H1 (cell line): ENCODE data around the gene CUL4A. TPM values are rescaled to one million over a fixed set of nuclear protein-coding genes. Genes with fewer than 3 reads are reported as not detected.

Experiments used
- KDM5A ChIP-seq: fragments of 200-600 bp; IDR thresholded peaks from 2 replicates; pipeline ENCODE4 v1.7.1; 2012; ENCODE audit warnings: mild to moderate bottlenecking, low read length, inconsistent platforms, mixed read lengths
- RFX5 ChIP-seq: IDR thresholded peaks from 2 replicates; pipeline ENCODE4 v1.6.1; 2011; ENCODE audit warnings: low read depth, low read length, improper control_type of control experiment, borderline replicate concordance
- RNF2 ChIP-seq: fragments of 200-900, 300-1000 bp; sonication (generic); IDR thresholded peaks from 2 replicates; pipeline ENCODE4 v1.7.1; 2016; ENCODE audit warnings: borderline replicate concordance, low read depth, mild to moderate bottlenecking, antibody characterized with exemption, low read length; ENCODE audit not compliant: poor library complexity, severe bottlenecking; ENCODE audit errors: missing control alignments
- polyA plus RNA-seq, 7 experiments: library from polyadenylated mRNA; depleted of rRNA in 3 of 7; stranded (reverse) in 5 of 7; unstranded in 2 of 7; fragments of >200 nt in 5 of 7; fragments of 200-250 nt in 2 of 7; gene quantifications; 1 replicate in 5 of 7; 2 replicates in 1 of 7; 4 replicates in 1 of 7; pipeline versions ENCODE4 v1.2.1 to v1.2.3, GENCODE V29; 2011 to 2013; ENCODE audit warnings: missing spikeins in 2 of 7, mixed read lengths in 2 of 7
- total RNA-seq: library from RNA; stranded (reverse); fragmentation: NEBNext Ultra II Directional; extraction: Animal tissue kit (Norgen Biotek cat#: 25700); gene quantifications from 2 replicates; pipeline ENCODE4 v1.2.1, GENCODE V29; 2021
- TF ChIP-seq, protein P1 (sequence below): fragments of 300-600 bp; sonication (generic); IDR thresholded peaks from 2 replicates; pipeline ENCODE4 v1.7.1; 2012; ENCODE audit warnings: low read length, moderate library complexity, mild to moderate bottlenecking, inconsistent platforms; ENCODE audit not compliant: insufficient replicate concordance
- TF ChIP-seq, protein P2 (sequence below): IDR thresholded peaks from 2 replicates; pipeline ENCODE4 v1.6.1; 2012; ENCODE audit warnings: inconsistent platforms

Gene CUL4A
- total and polyA plus RNA-seq, 2 of the 8 experiments (the other 6 are each of a cell fraction or from before 2014, with no cell fraction given), result 54.7 to 101 TPM

DNA sequence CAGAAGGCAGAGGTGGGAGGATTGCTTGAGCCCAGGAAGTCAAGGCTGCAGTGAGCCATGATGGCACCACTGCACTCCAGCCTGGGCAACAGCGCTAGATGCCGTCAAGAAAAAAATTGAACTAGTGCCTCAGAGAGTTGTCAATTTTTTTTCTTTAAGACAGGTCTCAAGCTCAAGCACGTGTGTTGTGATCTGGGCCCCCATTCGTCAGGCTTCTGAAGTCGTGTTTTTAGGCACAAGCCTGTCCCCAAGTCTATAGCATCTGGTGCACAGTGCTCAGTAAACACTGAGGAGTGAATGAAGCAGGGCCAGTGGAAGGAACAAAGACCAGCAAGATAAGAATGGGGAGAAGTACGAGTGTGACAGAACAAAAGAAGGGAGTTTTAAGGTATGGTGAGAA, 63.9 kb downstream of the CUL4A start (continued):
- TF ChIP-seq, protein P1, sequence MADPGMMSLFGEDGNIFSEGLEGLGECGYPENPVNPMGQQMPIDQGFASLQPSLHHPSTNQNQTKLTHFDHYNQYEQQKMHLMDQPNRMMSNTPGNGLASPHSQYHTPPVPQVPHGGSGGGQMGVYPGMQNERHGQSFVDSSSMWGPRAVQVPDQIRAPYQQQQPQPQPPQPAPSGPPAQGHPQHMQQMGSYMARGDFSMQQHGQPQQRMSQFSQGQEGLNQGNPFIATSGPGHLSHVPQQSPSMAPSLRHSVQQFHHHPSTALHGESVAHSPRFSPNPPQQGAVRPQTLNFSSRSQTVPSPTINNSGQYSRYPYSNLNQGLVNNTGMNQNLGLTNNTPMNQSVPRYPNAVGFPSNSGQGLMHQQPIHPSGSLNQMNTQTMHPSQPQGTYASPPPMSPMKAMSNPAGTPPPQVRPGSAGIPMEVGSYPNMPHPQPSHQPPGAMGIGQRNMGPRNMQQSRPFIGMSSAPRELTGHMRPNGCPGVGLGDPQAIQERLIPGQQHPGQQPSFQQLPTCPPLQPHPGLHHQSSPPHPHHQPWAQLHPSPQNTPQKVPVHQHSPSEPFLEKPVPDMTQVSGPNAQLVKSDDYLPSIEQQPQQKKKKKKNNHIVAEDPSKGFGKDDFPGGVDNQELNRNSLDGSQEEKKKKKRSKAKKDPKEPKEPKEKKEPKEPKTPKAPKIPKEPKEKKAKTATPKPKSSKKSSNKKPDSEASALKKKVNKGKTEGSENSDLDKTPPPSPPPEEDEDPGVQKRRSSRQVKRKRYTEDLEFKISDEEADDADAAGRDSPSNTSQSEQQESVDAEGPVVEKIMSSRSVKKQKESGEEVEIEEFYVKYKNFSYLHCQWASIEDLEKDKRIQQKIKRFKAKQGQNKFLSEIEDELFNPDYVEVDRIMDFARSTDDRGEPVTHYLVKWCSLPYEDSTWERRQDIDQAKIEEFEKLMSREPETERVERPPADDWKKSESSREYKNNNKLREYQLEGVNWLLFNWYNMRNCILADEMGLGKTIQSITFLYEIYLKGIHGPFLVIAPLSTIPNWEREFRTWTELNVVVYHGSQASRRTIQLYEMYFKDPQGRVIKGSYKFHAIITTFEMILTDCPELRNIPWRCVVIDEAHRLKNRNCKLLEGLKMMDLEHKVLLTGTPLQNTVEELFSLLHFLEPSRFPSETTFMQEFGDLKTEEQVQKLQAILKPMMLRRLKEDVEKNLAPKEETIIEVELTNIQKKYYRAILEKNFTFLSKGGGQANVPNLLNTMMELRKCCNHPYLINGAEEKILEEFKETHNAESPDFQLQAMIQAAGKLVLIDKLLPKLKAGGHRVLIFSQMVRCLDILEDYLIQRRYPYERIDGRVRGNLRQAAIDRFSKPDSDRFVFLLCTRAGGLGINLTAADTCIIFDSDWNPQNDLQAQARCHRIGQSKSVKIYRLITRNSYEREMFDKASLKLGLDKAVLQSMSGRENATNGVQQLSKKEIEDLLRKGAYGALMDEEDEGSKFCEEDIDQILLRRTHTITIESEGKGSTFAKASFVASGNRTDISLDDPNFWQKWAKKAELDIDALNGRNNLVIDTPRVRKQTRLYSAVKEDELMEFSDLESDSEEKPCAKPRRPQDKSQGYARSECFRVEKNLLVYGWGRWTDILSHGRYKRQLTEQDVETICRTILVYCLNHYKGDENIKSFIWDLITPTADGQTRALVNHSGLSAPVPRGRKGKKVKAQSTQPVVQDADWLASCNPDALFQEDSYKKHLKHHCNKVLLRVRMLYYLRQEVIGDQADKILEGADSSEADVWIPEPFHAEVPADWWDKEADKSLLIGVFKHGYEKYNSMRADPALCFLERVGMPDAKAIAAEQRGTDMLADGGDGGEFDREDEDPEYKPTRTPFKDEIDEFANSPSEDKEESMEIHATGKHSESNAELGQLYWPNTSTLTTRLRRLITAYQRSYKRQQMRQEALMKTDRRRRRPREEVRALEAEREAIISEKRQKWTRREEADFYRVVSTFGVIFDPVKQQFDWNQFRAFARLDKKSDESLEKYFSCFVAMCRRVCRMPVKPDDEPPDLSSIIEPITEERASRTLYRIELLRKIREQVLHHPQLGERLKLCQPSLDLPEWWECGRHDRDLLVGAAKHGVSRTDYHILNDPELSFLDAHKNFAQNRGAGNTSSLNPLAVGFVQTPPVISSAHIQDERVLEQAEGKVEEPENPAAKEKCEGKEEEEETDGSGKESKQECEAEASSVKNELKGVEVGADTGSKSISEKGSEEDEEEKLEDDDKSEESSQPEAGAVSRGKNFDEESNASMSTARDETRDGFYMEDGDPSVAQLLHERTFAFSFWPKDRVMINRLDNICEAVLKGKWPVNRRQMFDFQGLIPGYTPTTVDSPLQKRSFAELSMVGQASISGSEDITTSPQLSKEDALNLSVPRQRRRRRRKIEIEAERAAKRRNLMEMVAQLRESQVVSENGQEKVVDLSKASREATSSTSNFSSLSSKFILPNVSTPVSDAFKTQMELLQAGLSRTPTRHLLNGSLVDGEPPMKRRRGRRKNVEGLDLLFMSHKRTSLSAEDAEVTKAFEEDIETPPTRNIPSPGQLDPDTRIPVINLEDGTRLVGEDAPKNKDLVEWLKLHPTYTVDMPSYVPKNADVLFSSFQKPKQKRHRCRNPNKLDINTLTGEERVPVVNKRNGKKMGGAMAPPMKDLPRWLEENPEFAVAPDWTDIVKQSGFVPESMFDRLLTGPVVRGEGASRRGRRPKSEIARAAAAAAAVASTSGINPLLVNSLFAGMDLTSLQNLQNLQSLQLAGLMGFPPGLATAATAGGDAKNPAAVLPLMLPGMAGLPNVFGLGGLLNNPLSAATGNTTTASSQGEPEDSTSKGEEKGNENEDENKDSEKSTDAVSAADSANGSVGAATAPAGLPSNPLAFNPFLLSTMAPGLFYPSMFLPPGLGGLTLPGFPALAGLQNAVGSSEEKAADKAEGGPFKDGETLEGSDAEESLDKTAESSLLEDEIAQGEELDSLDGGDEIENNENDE, result no peak
- TF ChIP-seq KDM5A (no peak), RNF2 (no peak), RFX5 (no peak)
- TF ChIP-seq, protein P2, sequence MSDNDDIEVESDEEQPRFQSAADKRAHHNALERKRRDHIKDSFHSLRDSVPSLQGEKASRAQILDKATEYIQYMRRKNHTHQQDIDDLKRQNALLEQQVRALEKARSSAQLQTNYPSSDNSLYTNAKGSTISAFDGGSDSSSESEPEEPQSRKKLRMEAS, result no peak
